Left renal cortex interstitium (tissue), 4 donors: ENCODE measurements around the gene ADAMTSL5. TPM values are rescaled to one million over a fixed set of nuclear protein-coding genes. Genes with fewer than 3 reads are reported as not detected.
"Not testable (repeated sequence)": the region's sequence is repeated elsewhere in the genome, so short reads cannot be mapped to it uniquely, and the experiment has no call there.

Experiments
- DNase-seq, 4 donors: peaks; one replicate each; pipeline ENCODE4 v3.0.0-alpha.2; 2013; ENCODE audit warnings: low read depth in 4 of 4, low spot score in 2 of 4, missing footprints in 1 of 4
- polyA plus RNA-seq, 4 donors: library from polyadenylated mRNA; unstranded; fragments of 120-200 nt; gene quantifications; one replicate each; pipeline ENCODE4 v1.2.1, GENCODE V29; 2013; ENCODE audit not compliant: insufficient read length in 4 of 4

The ADAMTSL5 gene
- polyA plus RNA-seq, 4 donors = 0.23 to 1.2 (median 0.92) TPM

DNA sequence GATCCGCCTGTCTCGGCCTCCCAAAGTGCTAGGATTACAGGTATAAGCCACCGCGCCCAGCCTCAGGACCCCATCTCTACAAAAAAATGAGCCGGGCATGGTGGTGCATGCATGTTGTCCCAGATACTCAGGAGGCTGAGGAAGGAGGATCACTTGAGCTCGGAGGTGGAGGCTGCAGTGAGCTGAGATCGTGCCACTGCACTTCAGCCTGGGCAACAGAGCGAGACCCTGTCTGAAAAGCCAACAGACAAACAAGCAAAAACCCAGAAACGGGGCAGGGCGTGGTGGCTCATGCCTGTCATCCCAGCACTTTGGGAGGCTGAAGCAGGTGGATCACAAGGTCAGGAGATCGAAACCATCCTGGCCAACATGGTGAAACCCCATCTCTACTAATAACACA is 18.0 kb upstream of the ADAMTSL5 start:
- not testable (repeated sequence) for DNase-seq

DNA sequence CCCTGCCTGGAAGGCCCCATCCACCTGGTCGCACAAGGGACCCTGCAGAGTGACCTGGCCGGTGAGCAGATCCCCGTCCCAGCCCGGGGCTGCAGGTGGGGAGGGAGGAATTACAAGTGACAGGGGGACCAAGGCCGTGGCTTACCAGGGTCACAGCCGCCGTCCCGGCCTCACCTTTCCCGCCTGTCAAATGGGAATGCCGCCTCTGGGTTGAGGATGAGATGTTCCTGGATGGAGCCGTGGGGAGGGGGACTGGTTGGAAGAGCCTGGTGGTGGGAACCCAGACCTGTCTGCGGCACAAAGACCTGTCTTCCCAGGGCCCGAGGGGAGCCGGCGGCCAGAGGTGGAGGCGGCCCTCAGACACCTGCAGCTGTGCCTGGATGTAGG is 16.6 kb upstream of the ADAMTSL5 start:
- no peak for DNase-seq

DNA sequence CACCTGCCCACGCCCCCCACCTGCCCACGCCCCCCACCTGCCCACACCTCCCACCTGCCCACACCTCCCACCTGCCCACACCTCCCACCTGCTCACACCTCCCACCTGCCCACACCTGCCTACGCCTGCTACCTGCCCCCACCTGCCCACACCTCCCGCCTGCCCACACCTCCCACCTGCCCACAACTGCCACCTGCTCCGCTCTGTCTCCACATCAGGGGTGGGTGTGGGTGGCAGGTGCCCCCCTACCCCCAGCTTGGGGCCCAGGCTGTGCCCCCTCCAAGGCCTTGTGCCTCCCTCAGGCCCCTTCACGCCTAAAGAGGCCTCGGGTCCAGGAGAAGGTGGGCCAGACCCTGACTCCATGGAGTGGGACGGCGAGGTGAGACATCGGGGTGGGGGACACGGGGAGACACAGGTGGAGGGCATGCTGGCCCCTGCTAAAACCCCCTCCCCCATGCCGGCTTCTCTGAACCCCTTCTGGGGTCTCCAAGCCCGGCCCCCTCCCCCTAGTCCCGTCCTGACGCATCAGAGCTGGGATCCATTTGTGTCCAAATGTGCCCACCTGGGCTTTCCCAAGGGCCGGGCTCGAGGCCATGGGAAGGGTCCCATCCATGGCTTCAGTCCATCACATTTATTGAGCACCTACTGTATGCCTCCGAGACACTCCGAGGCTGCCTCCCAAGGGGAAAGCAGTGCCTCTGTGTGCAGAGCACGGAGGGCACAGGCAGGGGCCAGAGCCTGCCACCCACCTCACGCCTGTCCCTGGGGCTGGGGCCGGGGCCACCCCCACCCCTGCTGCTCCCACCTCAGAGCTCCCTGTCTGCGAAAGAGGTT is 16.0 kb upstream of the ADAMTSL5 start:
- DNase-seq = no peak

DNA sequence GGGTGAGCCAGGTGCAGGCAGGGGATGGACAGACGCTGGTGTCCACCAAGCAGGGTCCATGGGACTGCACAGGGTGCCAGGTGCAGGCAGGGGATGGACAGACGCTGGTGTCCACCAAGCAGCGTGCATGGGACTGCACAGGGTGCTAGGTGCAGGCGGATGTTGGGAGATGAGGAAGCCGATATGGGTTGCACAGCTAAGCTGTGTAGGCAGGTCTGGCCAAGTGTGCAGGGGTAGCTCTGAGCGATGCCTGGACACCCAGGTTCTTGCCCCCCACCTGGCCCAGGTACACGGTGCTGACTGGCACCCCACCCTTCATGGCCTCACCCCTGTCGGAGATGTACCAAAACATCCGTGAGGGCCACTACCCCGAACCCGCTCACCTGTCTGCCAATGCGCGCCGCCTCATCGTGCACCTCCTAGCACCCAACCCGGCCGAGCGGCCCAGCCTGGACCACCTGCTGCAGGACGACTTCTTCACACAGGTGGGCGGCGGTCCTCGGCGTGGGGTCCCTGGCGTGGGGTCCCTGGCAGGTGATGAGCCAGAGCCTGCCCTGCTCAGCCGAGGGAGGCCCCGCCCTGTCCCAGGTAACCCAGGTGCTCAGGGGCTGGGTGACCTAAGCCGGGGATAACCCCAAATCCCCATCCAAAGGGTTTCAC is 15.0 kb upstream of the ADAMTSL5 start:
- no peak for DNase-seq

DNA sequence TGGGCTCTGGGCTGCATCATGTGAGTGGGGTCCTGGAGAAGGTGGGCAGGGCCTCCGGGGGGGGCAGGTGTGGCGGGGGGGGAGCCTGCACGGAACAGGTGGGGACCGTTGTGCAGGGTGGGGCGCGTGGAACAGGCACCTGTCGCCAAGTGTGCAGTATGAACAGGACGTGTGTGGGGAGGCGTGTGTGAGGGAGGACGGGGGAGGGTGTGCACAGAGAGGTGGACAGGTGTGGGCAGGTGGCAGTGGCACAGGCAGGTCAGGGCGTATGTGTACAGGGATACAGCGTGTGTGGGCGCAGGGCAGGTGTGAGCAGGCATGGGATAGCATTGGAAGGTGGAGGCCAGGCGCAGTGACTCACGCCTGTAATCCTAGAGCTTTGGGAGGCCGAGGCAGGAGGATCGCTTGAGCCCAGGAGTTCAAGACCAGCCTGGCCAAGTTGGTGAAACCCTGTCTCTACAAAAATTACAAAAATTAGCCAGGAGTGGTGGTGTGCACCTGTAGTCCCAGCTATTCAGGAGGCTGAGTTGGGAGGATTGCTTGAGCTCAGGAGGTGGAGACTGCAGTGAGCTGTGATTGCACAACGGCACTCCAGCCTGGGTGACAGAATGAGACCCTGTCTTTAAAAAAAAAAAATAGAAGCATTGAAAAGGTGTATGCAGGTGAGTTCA is 14.3 kb upstream of the ADAMTSL5 start:
- DNase-seq = no peak

DNA sequence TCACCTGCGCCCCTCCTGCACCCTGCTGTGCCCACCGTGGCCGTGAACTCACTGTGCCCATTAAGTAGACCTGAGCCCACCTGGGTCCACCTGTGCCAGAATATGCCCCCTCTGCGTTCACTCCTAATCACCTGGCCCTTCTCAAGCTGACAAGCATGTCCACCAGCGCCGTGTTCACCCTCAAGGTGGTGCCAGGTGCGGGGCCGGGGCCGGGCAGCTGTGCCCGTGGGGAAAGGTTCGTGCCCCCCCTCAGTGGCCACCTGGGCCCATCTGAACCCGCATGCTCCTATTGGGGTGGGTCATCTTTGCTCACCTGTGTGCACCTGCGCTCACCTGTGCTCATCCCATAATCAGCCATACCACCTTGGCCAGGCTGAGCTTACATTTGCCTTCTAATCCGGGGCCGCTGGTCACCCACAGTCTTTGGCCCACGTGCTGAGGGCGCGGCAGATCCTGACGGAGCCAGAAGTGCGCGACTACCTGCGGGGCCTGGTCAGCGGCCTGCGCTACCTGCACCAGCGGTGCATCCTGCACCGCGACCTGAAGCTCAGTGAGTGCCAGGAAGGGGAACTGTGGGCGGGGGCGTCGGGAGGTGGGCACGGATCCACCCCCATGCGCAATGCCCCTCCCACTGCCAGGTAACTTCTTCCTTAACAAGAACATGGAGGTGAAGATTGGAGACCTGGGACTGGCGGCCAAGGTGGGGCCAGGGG is 13.4 kb upstream of the ADAMTSL5 start:
- DNase-seq = no peak

DNA sequence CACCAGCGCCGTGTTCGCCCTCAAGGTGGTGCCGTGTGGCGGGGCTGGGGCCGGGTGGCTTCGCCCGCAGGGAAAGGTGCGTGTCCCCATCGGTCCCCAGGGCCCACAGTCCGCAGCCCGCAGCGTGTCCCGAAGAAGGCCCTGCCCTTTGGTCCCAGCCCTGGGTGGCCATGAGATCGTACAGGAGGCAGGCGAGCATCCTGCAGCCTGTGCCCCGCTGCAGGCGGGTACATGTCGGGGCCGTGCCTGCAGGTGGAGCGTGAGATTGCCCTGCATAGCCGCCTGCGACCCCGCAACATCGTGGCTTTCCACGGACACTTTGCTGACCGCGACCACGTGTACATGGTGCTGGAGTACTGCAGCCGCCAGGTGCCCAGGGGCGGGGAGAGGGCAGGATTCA is 12.5 kb upstream of the ADAMTSL5 start:
- DNase-seq = no peak

DNA sequence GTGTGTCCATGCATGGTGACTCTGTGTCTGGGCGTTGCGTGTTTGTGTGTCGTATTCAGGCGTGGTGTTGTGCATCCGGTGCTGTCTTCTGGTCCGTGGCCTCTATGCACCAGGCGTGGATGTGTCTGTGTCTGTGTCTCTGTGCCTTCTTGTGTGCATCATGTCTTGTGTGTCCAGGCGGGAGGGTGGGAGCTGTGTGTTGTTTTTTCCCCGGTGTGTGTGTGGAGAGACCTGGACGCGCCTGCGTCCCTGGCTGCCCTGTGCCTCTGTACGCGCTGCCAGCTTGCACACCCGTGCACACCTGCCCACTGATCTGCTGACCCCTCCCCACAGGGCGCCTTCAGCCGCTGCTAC is 12.1 kb upstream of the ADAMTSL5 start:
- no peak for DNase-seq

DNA sequence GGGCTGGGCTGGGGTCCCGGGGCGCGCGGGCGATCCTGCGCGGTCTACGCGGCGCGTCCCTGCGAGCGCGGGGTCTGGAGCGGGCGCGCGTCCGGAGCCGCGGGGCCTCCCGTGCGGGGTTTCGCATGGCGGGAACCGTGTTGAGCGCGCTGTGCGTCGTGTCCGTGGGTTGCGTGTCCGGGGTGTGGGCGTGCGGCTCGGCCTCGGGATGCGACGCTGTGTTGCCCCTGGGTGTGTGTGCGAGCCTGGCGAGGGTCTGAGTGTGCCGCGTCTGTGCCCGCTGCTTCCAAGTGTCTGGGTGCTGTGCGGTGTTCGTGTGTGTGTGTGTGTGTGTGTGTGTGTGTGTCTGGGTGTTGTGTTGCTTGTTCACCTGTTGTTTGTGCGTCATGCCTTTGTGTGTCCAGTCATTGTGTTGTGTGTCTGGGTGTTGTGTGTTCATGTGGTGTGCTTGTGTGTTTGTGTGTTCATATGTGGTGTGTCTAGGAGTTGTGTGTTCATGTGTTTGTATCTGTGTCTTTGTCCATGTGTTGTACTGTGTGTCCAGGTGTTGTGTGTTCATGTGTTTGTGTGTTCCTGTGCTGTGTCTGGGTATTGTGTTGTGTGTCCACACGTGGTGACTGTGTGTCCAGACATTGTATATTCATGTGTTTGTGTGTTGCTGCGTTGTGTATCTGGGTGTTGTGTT is 11.6 kb upstream of the ADAMTSL5 start:
- DNase-seq = no peak

DNA sequence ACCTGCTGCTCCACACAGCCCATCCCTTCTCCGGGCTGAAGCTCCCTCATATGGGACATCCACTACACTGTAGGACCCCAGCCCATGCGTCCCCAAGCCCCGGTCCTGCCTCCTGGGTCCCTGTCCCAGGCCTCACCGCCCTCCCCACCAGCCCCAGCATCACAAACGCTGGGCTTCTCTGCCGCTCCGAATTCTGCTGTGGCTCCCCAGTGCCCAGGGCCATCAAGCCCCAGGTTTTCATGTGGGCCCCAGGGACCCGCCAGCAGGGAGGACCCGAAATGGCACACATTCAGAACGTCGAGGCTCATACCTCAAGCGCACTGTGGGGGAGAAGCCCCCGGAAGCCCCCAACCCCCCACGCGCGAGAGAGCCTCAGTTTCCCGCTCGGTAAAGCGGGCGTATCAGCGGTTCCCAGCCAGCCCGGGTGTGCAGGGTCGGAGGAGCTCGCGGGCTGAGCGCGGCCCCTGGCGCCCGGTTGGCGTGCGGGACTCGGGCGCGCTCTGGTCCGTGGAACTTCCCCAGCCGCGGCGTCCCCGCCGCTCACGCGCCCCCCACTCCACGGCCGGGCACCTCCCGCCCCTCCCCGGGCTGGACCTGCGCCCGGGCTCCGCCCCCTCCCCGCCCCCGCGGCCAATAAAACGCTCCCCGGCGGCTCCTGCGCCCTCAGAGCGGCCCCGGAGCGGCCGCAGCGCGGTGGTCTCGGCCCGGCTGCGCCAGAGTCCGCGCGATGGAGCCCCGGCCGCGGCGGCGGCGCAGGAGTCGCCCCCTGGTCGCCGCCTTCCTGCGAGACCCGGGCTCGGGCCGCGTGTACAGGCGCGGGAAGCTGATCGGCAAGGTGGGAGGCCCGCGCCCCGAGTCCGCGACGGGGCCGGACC is 10.8 kb upstream of the ADAMTSL5 start, which contains the start of gene PLK5:
Gene PLK5 (plus strand): TSS at position 666 of the 875 bp plus-strand sequence. CDS start 2,920 bp downstream, outside the sequence.
- DNase-seq = no peak

DNA sequence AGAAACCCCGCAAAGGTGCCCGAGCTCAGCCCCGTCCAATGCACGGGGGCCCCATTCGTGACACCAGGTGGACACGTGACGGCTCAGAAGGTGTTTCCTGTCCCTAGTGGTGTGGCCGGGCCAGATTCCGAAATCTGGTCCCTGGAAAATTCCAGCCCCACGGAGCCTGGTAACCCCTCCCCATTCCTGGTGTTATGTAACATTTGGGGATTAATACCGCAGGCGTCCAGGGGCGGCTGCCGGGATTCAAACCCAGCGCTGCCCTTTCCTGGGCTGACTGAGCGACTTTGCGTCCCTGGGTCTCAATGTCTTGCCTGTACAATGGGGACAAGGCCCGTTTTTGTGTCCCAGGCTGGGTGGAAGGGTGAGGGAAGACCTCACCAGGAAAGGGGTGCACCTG is 10.0 kb upstream of the ADAMTSL5 start:
- no peak for DNase-seq

DNA sequence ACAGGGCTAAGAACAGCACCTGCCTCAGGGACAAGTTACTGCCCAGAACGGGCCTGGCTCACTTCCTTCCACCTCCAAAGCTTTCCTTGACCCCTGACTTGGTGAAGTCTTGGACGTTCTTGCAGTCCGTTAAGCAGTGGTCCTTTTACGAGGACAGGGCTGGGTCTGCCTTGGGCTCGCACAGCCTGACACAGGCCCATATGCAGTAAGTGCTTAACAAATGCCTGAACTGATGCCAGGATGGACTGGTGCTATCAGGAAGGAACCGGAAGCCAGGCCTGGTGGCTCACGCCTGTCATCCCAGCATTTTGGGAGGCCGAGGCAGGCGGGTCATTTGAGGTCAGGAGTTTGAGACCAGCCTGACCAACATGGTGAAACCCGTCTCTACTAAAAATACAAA is 9.2 kb upstream of the ADAMTSL5 start:
- no peak for DNase-seq

DNA sequence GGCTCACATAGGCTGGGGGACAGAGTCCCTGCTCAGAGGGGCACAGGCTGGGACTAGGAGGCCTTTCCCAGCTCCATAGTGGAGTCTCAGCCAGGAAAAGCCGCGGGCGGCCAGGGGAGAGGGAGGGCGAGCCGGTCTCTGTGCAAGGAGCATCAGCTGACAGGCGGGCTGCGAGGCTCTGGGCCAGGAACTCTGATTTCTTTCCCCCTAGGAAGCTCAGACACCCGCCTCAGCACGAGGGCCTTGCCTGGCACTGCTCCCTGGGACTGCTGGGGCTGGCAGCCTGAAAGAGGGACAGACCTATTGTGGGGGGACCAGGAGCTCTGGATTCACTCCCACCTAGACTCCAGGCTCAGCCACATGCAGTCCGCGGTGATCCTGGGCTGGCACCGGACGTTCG is 8.8 kb upstream of the ADAMTSL5 start:
- DNase-seq = no peak

DNA sequence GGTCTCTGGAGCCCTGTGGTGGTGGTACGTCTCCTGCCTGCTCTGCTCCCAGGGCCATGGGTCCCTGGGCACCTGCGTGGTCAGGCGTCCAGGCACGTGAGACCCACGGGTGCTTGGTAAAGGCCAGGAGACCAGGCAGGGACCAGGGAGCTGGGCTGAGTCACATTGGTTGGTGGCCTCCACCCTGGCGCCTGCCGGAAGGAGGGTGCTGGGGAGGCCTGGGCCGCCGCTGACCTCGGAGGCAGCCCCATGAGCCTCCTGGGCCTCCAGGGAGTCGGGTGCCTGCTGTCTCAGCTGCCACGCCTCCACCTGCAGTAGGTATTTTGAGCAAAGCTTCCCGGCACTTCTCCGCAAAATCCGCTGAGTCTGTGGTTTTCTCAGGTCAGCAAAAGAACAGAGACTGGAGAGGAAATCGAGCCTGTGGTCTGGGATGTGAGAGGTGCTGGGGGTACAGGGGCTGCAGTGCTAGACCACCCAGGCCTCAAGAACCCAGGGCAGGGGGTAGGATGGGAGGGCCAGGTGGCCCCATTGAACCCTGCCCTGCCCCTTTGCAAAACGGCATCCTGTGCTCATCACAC is 7.5 kb upstream of the ADAMTSL5 start:
- DNase-seq = no peak

DNA sequence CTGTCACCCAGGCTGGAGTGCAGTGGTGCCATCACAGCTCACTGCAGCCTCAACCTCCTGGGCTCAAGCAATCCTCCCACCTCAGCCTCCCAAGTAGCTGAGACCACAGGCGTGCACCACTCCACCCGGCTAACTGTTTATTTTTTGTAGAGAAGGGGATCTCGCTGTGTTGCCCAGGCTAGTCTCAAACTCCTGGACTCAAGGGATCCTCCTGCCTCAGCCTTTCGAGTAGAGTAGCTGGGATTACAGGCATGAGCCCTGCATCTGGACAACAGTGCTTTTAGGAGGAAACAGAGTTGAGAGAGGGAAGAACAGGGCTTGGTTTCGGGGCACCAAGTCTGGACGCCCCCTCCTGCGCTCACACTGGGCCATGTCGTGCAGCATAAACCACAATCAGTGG is 7.0 kb upstream of the ADAMTSL5 start:
- DNase-seq = not testable (repeated sequence)

DNA sequence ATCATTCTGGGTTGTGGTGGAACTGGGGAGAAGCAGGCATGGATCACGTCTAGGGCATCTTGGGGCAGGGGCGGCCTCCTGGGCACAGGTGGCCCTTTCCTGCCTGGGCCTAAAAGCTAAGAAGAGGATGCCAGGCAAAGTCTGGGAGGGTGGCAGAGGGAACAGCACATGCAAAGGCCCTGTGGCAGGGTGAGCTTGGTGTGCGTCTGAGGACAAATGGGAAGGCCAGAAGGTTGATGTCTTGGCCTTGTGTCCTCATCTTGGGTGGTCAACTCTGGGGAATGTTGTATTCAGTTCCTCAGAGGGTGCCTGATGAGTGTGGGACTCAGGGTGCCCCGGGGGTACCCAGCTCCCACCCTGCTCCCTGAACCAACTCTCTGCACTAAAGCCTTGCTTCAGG is 5.7 kb upstream of the ADAMTSL5 start:
- no peak for DNase-seq

DNA sequence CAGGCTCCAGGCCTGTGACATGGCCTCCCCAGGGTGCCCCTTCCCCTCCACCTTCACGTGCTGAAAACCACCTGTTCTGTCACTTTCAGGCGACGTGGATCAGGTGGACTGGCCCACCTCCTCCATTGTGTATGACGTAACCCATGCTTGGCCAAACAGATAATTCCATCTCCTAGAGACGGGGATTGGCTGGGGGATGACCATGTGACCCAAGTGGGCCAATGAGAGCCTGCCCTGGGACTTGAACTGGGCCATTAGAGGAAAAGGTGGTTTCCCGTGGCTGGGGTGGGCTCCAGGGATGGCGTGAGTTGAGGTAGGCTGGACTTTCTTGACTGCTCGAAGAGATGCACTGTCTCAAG is 3.6 kb upstream of the ADAMTSL5 start:
- no peak for DNase-seq

DNA sequence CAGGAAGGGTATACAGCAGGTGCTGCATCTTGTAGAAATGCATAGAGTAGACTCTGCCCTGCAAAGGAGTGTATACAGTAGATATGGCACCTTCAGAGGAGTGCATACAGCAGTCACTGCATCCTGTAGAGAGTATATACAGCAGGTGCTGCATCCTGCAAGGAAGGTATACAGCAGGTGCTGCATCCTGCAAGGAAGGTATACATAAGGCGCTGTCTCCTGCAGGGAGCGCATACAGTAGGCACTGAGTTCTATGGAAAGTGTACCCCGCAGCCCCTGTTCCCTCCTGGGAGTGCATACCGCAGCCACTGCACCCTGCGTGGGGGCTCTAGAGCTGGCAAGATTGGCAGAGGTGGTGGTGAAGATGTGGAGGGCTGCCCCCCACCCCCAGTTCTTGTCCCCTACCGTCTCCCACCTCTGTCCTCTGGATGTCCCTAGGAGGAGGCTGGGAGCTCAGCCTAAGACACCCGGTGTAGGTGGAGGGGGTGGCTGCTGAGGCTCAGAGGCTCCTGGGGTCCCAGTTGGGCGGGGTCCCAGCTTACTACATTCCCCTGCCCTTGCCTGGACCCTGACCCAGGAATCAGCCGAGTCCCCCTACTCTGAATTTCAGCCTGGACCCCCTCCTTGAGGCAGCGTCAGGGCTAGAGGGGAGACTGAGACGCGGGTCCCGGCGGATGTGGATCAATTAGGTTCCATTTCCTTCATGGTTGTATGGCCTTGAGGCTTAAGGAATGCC is 2.3 kb upstream of the ADAMTSL5 start:
- no peak for DNase-seq

DNA sequence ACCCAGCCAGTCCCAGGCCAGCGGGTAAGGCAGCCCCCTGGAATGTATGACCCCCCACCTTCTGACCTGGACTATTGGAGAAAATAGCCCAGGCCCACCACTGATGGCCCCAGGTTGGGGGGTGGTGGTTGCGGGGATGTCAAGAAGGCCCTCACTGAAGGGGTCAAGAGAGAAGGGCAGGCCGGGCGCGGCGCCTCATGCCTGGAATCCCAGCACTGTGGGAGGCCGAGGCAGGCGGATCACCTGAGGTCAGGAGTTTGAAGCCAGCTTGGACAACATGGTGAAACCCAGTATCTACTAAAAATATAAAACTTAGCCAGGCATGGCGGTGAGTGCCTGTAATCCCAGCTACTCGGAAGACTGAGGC is 1.5 kb upstream of the ADAMTSL5 start:
- no peak for DNase-seq
